HCT116 (cell line): Measurements from ENCODE around the gene SPIN1. TPM values are rescaled to one million over a fixed set of nuclear protein-coding genes. Genes with fewer than 3 reads are reported as not detected.

Source experiments
- ATAC-seq: fragments of 200-7000 bp; cut with Tn5 transposase; 2 replicates; pipeline ENCODE4 v1.9.1; 2020; ENCODE audit warnings: mild to moderate bottlenecking, moderate library complexity
- BruUV-seq: library from RNA; stranded (reverse); fragments of 400-500 nt; replicated peaks from 2 replicates; lab custom pipeline; 2021; lab: Mats Ljungman, UMichigan
- CTCF ChIA-PET: fragments of 300-600 bp; sonication (Branson Sonifier 250); formaldehyde crosslinking; loops from one replicate; lab custom pipeline; 2021; ENCODE audit warnings: antibody characterized with exemption; lab: Charles Lee
- POLR2A ChIA-PET: fragments of 300-600, 350-600 bp; sonication (Branson Sonifier 250); formaldehyde crosslinking; loops from one replicate; lab custom pipeline; 2021; ENCODE audit warnings: antibody characterized with exemption; lab: Charles Lee
- RAD21 ChIA-PET, 2 experiments: fragments of 300-600 bp; sonication (Branson Sonifier 250); formaldehyde crosslinking; loops; one replicate each; lab custom pipeline; 2023; ENCODE audit warnings: low total read pairs in 2 of 2; ENCODE audit not compliant: uncharacterized antibody in 2 of 2, unreplicated experiment in 2 of 2, low non-redundant PET in 1 of 2; lab: Charles Lee
- DNase-seq: peaks from one replicate; pipeline ENCODE4 v3.0.0-alpha.2; 2010; ENCODE audit warnings: low read depth, low spot score
- H2AFZ ChIP-seq: fragments of 200-600 bp; shearing (Covaris generic), sonication (generic); 2 replicates; pipeline ENCODE4 v1.6.1; 2017; ENCODE audit warnings: low read depth, mixed run types, mixed read lengths, antibody characterized with exemption, low read length; ENCODE audit not compliant: poor library complexity, severe bottlenecking
- H3K27ac ChIP-seq: 2 replicates; pipeline ENCODE4 v1.5.1; 2012; ENCODE audit warnings: low read depth, low read length
- H3K27me3 ChIP-seq: fragments of 200-600 bp; sonication (generic); 2 replicates; pipeline ENCODE4 v1.6.1; 2016; ENCODE audit warnings: mixed run types, low read length, mixed read lengths; ENCODE audit not compliant: insufficient read depth
- H3K36me3 ChIP-seq, 2 experiments: fragments of 200-500 bp in 1 of 2; fragments of 200-600 bp in 1 of 2; sonication (Bioruptor generic) in 1 of 2; sonication (generic) in 1 of 2; 2 replicates each; pipeline versions ENCODE4 v1.5.1 to v1.6.1; 2014 to 2016; ENCODE audit warnings: low read length in 2 of 2, inconsistent platforms in 1 of 2, mixed read lengths in 1 of 2, mixed run types in 1 of 2; ENCODE audit not compliant: insufficient read depth in 2 of 2, control insufficient read depth in 1 of 2
- H3K4me1 ChIP-seq, 2 experiments: fragments of 200-600 bp in 1 of 2; sonication (generic) in 1 of 2; 2 replicates each; pipeline versions ENCODE4 v1.5.1 to v1.6.1; 2012 to 2017; ENCODE audit warnings: low read length in 2 of 2, inconsistent platforms in 1 of 2, mild to moderate bottlenecking in 1 of 2, mixed read lengths in 1 of 2, mixed run types in 1 of 2, moderate library complexity in 1 of 2; ENCODE audit not compliant: insufficient read depth in 2 of 2, control insufficient read depth in 1 of 2
- H3K4me2 ChIP-seq: fragments of 200-600 bp; sonication (generic); 2 replicates; pipeline ENCODE4 v1.6.1; 2017; ENCODE audit warnings: mixed run types, low read length, mixed read lengths
- H3K4me3 ChIP-seq, 2 experiments: fragments of 200-600 bp in 1 of 2; sonication (generic) in 1 of 2; replicated peaks in 1 of 2; 2 replicates each; pipeline ENCODE4 v1.5.1; 2011 to 2016; ENCODE audit warnings: low read length in 2 of 2, control low read depth in 1 of 2, low read depth in 1 of 2, mild to moderate bottlenecking in 1 of 2, mixed read lengths in 1 of 2, mixed run types in 1 of 2
- H3K79me2 ChIP-seq: fragments of 200-600 bp; sonication (generic); 2 replicates; pipeline ENCODE4 v1.6.1; 2017; ENCODE audit warnings: mild to moderate bottlenecking, mixed run types, low read length, moderate library complexity, mixed read lengths; ENCODE audit not compliant: insufficient read depth
- H3K9ac ChIP-seq: fragments of 200-600 bp; sonication (generic); 2 replicates; pipeline ENCODE4 v1.6.1; 2016; ENCODE audit warnings: low read length, mixed read lengths
- H3K9me2 ChIP-seq: fragments of 200-600 bp; sonication (generic), shearing (Covaris generic); 2 replicates; pipeline ENCODE4 v1.6.1; 2017; ENCODE audit warnings: mixed run types, mild to moderate bottlenecking, moderate library complexity; ENCODE audit not compliant: insufficient read depth
- H3K9me3 ChIP-seq, 2 experiments: fragments of 200-500 bp in 1 of 2; fragments of 200-600 bp in 1 of 2; sonication (Bioruptor generic) in 1 of 2; sonication (generic) in 1 of 2; 2 replicates each; pipeline ENCODE4 v1.6.1; 2014 to 2017; ENCODE audit warnings: low read length in 2 of 2, mixed read lengths in 2 of 2, inconsistent platforms in 1 of 2, low read depth in 1 of 2, mild to moderate bottlenecking in 1 of 2, mixed run types in 1 of 2, moderate library complexity in 1 of 2; ENCODE audit not compliant: control insufficient read depth in 1 of 2, insufficient read depth in 1 of 2
- H4K20me1 ChIP-seq: fragments of 200-600 bp; sonication (generic), shearing (Covaris generic); 2 replicates; pipeline ENCODE4 v1.6.1; 2017; ENCODE audit warnings: mixed run types, mild to moderate bottlenecking, moderate library complexity; ENCODE audit not compliant: insufficient read depth
- ATF3 ChIP-seq: IDR thresholded peaks from 2 replicates; pipeline ENCODE4 v1.6.1; 2012
- CBX3 ChIP-seq: IDR thresholded peaks from 2 replicates; pipeline ENCODE4 v1.6.1; 2012; ENCODE audit warnings: low read depth
- CEBPB ChIP-seq: IDR thresholded peaks from 2 replicates; pipeline ENCODE4 v1.6.1; 2012; ENCODE audit warnings: low read depth
- CTCF ChIP-seq, 3 experiments: fragments of 200-600 bp in 1 of 3; sonication (generic) in 1 of 3; IDR thresholded peaks in 2 of 3; conservative IDR thresholded peaks in 1 of 3; 2 replicates each; pipeline ENCODE4 v1.5.1; 2012 to 2017; ENCODE audit warnings: low read depth in 2 of 3, low read length in 2 of 3, antibody characterized with exemption in 1 of 3, borderline replicate concordance in 1 of 3, control low read depth in 1 of 3, mild to moderate bottlenecking in 1 of 3, mixed read lengths in 1 of 3, mixed run types in 1 of 3, moderate library complexity in 1 of 3; ENCODE audit not compliant: insufficient read depth in 1 of 3
- EGR1 ChIP-seq: IDR thresholded peaks from 2 replicates; pipeline ENCODE4 v1.6.1; 2012; ENCODE audit warnings: low read depth
- ELF1 ChIP-seq: IDR thresholded peaks from 2 replicates; pipeline ENCODE4 v1.6.1; 2012; ENCODE audit warnings: low read depth, borderline replicate concordance
- EZH2phosphoT487 ChIP-seq: fragments of 200-600 bp; IDR thresholded peaks from 2 replicates; pipeline ENCODE4 v1.6.1; 2018; ENCODE audit warnings: antibody characterized with exemption, borderline replicate concordance
- MAX ChIP-seq: IDR thresholded peaks from 2 replicates; pipeline ENCODE4 v1.6.1; 2012
- POLR2A ChIP-seq: IDR thresholded peaks from 2 replicates; pipeline ENCODE4 v1.7.0; 2011; ENCODE audit warnings: borderline replicate concordance; ENCODE audit not compliant: insufficient read depth, insufficient read length; ENCODE audit errors: extremely low read depth
- POLR2AphosphoS5 ChIP-seq: IDR thresholded peaks from 2 replicates; pipeline ENCODE4 v1.6.1; 2011; ENCODE audit warnings: mild to moderate bottlenecking, low read depth, low read length, moderate library complexity
- RAD21 ChIP-seq: IDR thresholded peaks from 2 replicates; pipeline ENCODE4 v1.6.1; 2012; ENCODE audit warnings: low read depth, mild to moderate bottlenecking
- REST ChIP-seq: IDR thresholded peaks from 2 replicates; pipeline ENCODE4 v1.6.1; 2012; ENCODE audit warnings: low read depth
- SIN3A ChIP-seq: IDR thresholded peaks from 2 replicates; pipeline ENCODE4 v1.6.1; 2012; ENCODE audit warnings: low read depth
- SRF ChIP-seq: IDR thresholded peaks from 2 replicates; pipeline ENCODE4 v1.6.1; 2012; ENCODE audit warnings: low read depth
- TCF7L2 ChIP-seq: IDR thresholded peaks from 2 replicates; pipeline ENCODE4 v1.7.0; 2011; ENCODE audit warnings: borderline replicate concordance, inconsistent platforms; ENCODE audit not compliant: insufficient read depth, insufficient read length; ENCODE audit errors: extremely low read depth
- YY1 ChIP-seq: IDR thresholded peaks from 2 replicates; pipeline ENCODE4 v1.6.1; 2011; ENCODE audit warnings: low read length, low read depth, moderate library complexity, mild to moderate bottlenecking; ENCODE audit not compliant: insufficient replicate concordance; ENCODE audit errors: extremely low read depth
- ZBTB33 ChIP-seq: IDR thresholded peaks from 2 replicates; pipeline ENCODE4 v1.6.1; 2011; ENCODE audit warnings: mild to moderate bottlenecking, low read length, moderate library complexity; ENCODE audit not compliant: insufficient replicate concordance; ENCODE audit errors: extremely low read depth
- ZFX ChIP-seq: fragments of 450-650 bp; IDR thresholded peaks from 2 replicates; pipeline ENCODE4 v1.6.1; 2017
- intact Hi-C: fragments of 100-400 bp; cut with micrococcal nuclease; formaldehyde crosslinking; loops from 2 replicates; pipeline ENCODE4 v1.10.0; 2022
- total RNA-seq: library from RNA; stranded (reverse); gene quantifications from one replicate; pipeline ENCODE4 v1.2.1, GENCODE V29; 2021; ENCODE audit not compliant: unreplicated experiment

SPIN1 gene
- total RNA-seq, 1 experiment from 2014 or later = 74.0 TPM

GRCh38 chr9:88451160-88451559 is 62.9 kb downstream of the SPIN1 start:
- Histone ChIP-seq H3K27ac (no peak overlapping the region), H3K4me3 (no peak overlapping the region), H3K9ac (no peak overlapping the region), H2AFZ (no peak overlapping the region), H4K20me1 (0 out of 2 replicates have a peak, but pooled peaks cover 3% of the 10 kb centered on the region), H3K9me2 (no peaks in the 10 kb centered on the region), H3K4me1 (no peaks in the 10 kb centered on the region), H3K9me3 (no peaks in the 10 kb centered on the region), H3K4me2 (no peak overlapping the region), H3K36me3 (peaks cover 0 to 4% of the 10 kb centered on the region in 2 experiments; a peak in 1 of 4 replicates), H3K79me2 (peaks cover 31% of the 10 kb centered on the region), H3K27me3 (no peaks in the 10 kb centered on the region)
- intact Hi-C loops = no loop called here
- TF ChIP-seq MAX (no peak), CBX3 (no peak), SRF (no peak), ZBTB33 (no peak), ATF3 (no peak), REST (no peak), EZH2phosphoT487 (no peak), TCF7L2 (no peak), SIN3A (no peak), CTCF (IDR thresholded peaks at IDR 0.05 in 2 of 3, conservative IDR thresholded peaks at IDR 0.05 in 1 of 3; ENCODE audit: borderline replicate concordance in 1 of 3, insufficient read depth in 1 of 3, low read depth in 2 of 3, low read length in 2 of 3) (no peak), ELF1 (no peak), CEBPB (no peak), YY1 (no peak), POLR2AphosphoS5 (no peak), RAD21 (no peak), ZFX (no peak), EGR1 (no peak), POLR2A (no peak)
- DNase-seq (no peak), ATAC-seq (no peak)
- ChIA-PET RAD21 (no interaction called here), POLR2A (no interaction called here), CTCF (no interaction called here)
- no TSS peak for BruUV-seq
